ENCODE data around the gene MRPS18A. TPM values are rescaled to one million over a fixed set of nuclear protein-coding genes. Genes with fewer than 3 reads are reported as not detected.

MRPS18A gene
- total and polyA plus RNA-seq, 2 donors (not counting 3 experiments of a cell fraction or from before 2014, with no cell fraction given) = 39.8 to 83.8 TPM

DNA sequence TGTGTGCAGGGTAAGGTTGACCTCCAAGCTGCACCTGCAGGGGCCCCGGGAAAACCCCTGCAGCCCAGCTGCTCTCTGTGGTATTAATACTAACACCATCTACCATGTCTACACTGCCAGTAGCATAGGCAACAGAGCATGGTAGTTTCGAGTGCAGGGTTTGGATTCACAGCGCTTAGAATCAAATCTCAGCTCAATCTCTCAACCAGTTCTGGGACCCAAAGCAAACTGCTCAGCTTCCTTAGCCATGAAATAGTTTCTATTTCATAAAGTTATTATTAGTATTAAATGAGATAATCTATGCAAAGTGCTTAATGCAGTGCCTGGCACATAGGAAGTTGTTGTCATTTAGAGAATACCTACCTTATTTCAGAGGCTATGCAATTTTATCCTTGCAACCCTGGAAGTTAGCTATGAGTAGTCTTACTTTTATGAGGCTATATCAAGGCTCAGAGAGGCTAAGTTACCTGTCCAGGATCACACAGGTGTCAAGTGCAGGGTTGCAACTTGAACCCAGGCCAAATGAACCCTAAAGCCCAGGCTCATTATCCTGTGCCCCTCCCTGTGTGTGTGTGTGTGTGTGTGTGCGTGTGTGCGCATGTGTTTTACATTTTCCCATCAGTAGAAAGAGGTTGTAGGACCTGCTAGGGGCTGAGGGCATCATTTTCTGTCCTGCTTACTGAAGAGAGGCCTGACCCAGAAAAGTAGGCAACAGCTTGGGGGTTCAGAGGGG, 27.6 kb upstream of the MRPS18A start:
- FAIRE-seq (no peak), DNase-seq (ENCODE audit: low read depth, low spot score) (no peak)
- Histone ChIP-seq H3K27me3 (ENCODE audit: control insufficient read depth in 2 of 2, insufficient read depth in 2 of 2, low read length in 2 of 2) (no peaks in the 10 kb centered on the region), H3K4me3 (replicated peaks in 1 of 3; ENCODE audit: insufficient read depth in 1 of 3, low read depth in 1 of 3, low read length in 3 of 3) (no peak overlapping the region), H2AFZ (ENCODE audit: low read depth, low read length) (no peak overlapping the region), H3K9ac (replicated peaks; ENCODE audit: extremely low read depth, insufficient read depth, low read length) (no peak overlapping the region), H3K79me2 (ENCODE audit: control insufficient read depth, insufficient read depth, low read length) (no peaks in the 10 kb centered on the region), H3K9me3 (replicated peaks; ENCODE audit: control insufficient read depth, insufficient read depth, low read length) (no peaks in the 10 kb centered on the region), H4K20me1 (replicated peaks; ENCODE audit: control insufficient read depth, extremely low read depth, insufficient read depth, low read length) (no peaks in the 10 kb centered on the region), H3K36me3 (ENCODE audit: control insufficient read depth in 2 of 2, extremely low read depth in 1 of 2, insufficient read depth in 2 of 2, low read length in 2 of 2) (no peaks in the 10 kb centered on the region), H3K4me2 (ENCODE audit: insufficient read depth, low read length) (no peak overlapping the region), H3K27ac (ENCODE audit: insufficient read depth, low read depth, low read length) (no peak overlapping the region), H3K9me1 (replicated peaks; ENCODE audit: control insufficient read depth, extremely low read depth, insufficient read depth, low read length) (no peaks in the 10 kb centered on the region), H3K4me1 (ENCODE audit: control insufficient read depth, extremely low read depth, insufficient read depth, low read length) (peaks cover 8% of the 10 kb centered on the region)
- dilution Hi-C loops (cut with MboI; ENCODE audit: extremely low pct_ligation_motif_present, low sequenced_read_pairs) = no loop called here
- CTCF ChIA-PET = interaction anchor here (0.8 to 6.2 kb wide), 5 partner anchors 9 to 364 kb away, joined by 3 to 33 read pairs (median 4); partner anchors contain the start of gene VEGFA
- no peak for TF ChIP-seq FOS (IDR thresholded peaks at IDR 0.05; ENCODE audit: borderline replicate concordance, insufficient read depth, low read length)
- TF ChIP-seq POLR2A (IDR thresholded peaks at IDR 0.05; ENCODE audit: low read depth, low read length) = no peak
- TF ChIP-seq JUN (IDR thresholded peaks at IDR 0.05; ENCODE audit: borderline replicate concordance, insufficient read depth, insufficient read length, low read depth) = no peak
- TF ChIP-seq, protein P1, sequence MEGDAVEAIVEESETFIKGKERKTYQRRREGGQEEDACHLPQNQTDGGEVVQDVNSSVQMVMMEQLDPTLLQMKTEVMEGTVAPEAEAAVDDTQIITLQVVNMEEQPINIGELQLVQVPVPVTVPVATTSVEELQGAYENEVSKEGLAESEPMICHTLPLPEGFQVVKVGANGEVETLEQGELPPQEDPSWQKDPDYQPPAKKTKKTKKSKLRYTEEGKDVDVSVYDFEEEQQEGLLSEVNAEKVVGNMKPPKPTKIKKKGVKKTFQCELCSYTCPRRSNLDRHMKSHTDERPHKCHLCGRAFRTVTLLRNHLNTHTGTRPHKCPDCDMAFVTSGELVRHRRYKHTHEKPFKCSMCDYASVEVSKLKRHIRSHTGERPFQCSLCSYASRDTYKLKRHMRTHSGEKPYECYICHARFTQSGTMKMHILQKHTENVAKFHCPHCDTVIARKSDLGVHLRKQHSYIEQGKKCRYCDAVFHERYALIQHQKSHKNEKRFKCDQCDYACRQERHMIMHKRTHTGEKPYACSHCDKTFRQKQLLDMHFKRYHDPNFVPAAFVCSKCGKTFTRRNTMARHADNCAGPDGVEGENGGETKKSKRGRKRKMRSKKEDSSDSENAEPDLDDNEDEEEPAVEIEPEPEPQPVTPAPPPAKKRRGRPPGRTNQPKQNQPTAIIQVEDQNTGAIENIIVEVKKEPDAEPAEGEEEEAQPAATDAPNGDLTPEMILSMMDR (IDR thresholded peaks at IDR 0.05; ENCODE audit: extremely low read depth in 1 of 2, insufficient read depth in 1 of 2, low read depth in 1 of 2, low read length in 2 of 2) = no peak
- no peak for TF ChIP-seq POLR2AphosphoS5 (IDR thresholded peaks at IDR 0.05; ENCODE audit: insufficient read depth, low read depth, low read length)
- no peak for TF ChIP-seq EZH2 (IDR thresholded peaks at IDR 0.05; ENCODE audit: borderline replicate concordance, low read depth, low read length, severe bottlenecking)
- TF ChIP-seq, protein P2, sequence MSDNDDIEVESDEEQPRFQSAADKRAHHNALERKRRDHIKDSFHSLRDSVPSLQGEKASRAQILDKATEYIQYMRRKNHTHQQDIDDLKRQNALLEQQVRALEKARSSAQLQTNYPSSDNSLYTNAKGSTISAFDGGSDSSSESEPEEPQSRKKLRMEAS (IDR thresholded peaks at IDR 0.05; ENCODE audit: insufficient read depth, insufficient read length) = no peak
- TF ChIP-seq MYC (IDR thresholded peaks at IDR 0.05; ENCODE audit: low read depth, low read length) = no peak
- TF ChIP-seq GATA2 (IDR thresholded peaks at IDR 0.05; ENCODE audit: insufficient read depth, insufficient read length, low read depth, low read length) = no peak
- BruUV-seq (replicated peaks) = no TSS peak
- intact Hi-C loops (cut with micrococcal nuclease) = no loop called here
- POLR2A ChIA-PET = no interaction called here
